Mucosa of gallbladder (tissue), 1 donor: ENCODE data around the gene KRTAP5-10. TPM values are rescaled to one million over a fixed set of nuclear protein-coding genes. Genes with fewer than 3 reads are reported as not detected.
"Not testable (repeated sequence)": the region's sequence is repeated elsewhere in the genome, so short reads cannot be mapped to it uniquely, and the experiment has no call there.

Experiments
- DNase-seq: peaks from one replicate; pipeline ENCODE4 v3.0.0-alpha.2; 2020; ENCODE audit warnings: low spot score
- total RNA-seq: library from RNA; stranded (reverse); gene quantifications from one replicate; pipeline ENCODE4 v1.2.1, GENCODE V29; 2021
- donor health status: DM: no; HTN: no; CAD: no.

Gene KRTAP5-10, protein sequence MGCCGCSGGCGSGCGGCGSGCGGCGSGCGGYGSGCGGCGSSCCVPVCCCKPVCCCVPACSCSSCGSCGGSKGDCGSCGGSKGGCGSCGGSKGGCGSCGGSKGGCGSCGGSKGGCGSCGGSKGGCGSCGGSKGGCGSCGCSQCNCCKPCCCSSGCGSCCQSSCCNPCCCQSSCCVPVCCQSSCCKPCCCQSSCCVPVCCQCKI
- total RNA-seq, result not detected

DNA sequence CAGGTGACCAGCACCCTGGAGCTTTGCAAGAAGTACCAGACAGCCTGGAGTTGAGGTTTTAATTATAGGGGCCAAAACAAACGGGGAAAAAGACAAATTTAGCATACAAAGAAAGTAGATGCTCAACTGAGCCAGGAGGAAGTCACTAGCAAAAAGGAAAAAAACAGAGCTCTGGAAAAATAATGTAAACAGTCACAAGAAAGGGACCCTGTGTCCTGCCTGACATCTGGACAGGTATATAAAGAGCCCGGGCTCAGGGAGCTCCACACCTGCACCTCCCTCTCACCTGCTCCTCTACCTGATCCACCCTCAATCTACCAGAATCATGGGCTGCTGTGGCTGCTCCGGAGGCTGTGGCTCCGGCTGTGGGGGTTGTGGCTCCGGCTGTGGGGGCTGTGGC is at the start of gene KRTAP5-10:
KRTAP5-10 (plus strand) TSS at position 301 of the 400 bp plus-strand sequence; CDS start at position 326, 25 bp downstream.
- no peak for DNase-seq

- DNase-seq, result no peak
Measured at GRCh38 chr11:71518506-71519471, 46.6 kb upstream of the KRTAP5-10 start.

GRCh38 chr11:71519546-71519945 is 45.8 kb upstream of the KRTAP5-10 start:
- no peak for DNase-seq

DNA sequence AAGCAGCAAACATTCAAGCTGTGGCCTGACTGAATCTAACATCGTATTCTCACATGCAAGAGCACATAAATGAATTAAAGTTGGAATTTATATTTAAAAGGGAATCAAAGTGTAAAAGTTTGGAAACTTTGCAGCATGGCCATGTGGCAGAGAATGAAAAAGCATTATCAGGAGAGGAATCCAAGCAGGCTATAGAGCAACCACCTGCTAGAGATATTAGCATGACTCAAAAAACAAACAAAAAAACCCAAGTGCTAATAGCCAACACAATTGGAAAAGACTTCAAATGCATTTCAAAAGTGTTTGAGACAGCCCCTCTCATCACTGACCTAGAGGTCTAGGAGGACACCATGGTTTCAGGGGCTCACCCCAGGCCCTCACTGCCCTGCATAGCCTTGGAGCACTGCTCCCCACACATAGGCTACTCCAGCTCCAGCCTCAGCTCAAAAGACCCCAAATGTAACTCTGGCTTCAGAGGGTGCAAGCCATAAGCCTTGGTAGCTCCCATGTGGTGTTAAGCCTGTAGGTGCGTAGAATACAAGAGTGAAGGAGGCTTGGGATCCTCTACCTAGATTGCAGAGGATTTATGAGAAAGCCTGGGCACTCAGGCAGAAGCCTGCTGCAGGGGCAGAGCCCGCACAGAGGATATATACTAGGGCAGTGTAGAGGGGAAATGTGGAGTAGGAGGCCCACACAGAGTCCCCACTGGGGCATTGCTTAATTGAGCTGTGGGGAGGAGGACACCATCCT is 40.0 kb upstream of the KRTAP5-10 start:
- no peak for DNase-seq

DNA sequence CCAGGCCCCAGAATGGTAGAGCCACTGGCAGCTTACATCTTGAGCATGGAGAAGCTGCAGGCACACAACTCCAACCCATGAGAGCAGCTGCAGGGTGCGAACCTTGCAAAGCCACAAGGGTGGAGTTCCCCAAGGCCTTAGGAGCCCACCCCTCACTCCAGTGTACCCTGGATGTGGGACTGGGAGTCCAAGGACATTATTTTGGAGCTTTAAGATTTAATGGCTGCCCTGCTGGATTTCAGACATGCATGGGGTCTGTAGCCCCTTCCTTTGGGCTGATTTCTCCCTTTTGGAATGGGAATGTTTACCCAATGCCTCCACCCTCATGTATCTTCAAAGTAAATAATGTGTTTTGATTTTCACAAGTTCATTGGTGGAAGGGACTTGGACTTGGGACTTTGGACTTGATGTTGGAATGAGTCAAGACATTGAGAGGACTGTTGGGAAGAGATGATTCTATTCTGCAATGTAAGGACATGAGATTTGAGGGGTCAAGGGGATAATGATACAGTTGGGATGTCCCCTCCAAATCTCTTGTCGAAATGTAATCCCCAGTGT is 39.3 kb upstream of the KRTAP5-10 start:
- DNase-seq, result peak; percentile 58

DNA sequence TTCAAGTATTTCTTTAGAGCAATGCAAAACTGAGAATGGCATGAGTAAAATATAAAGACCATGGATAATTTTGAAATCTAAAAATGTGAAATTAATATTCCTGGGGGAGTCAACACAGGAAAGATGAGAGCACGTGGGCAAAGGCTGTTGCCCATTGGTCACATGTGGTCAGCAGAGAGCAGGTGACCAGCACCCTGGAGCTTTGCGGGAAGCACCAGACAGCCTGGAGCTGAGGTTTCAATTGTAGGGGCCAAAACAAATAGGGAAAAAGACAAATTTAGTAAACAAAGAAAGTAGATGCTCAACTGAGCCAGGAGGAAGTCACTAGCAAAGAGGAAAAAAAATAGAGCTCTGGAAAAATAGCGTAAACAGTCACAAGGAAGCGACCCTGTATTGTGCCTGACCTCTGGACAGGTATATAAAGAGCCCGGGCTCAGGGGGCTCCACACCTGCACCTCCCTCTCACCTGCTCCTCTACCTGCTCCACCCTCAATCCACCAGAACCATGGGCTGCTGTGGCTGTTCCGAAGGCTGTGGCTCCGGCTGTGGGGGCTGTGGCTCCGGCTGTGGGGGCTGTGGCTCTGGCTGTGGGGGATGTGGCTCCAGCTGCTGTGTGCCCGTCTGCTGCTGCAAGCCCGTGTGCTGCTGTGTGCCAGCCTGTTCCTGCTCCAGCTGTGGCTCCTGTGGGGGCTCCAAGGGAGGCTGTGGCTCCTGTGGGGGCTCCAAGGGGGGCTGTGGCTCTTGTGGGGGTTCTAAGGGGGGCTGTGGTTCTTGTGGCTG is 38.4 kb upstream of the KRTAP5-10 start, which contains the start of gene KRTAP5-7:
KRTAP5-7 (plus strand) TSS at position 472 of the 780 bp plus-strand sequence; CDS start at position 506, 34 bp downstream.
- not testable (repeated sequence) for DNase-seq

GRCh38 chr11:71527576-71528210 is 37.7 kb upstream of the KRTAP5-10 start:
- DNase-seq, result no peak

DNA sequence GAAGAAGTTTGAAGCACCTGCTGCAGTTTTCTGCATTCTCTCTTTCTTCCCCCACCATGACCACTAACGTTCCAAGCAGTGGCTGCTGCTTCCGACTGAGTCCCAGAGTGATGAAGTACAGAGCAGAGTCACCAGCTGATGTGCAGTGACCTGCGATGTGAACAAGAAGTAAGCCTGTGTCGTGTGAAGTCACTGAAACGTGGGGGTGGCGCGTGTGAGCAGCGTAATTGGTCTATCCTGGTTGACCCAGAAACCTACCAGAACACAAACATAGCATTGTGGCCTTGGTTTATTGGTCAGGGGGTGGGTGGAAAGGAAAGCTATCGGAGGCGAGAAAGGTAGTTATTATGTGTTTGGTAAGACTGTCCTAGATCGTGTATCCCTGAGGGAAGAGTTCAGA is 34.8 kb upstream of the KRTAP5-10 start:
- DNase-seq, result no peak

GRCh38 chr11:71532036-71532610 is 33.2 kb upstream of the KRTAP5-10 start:
- no peak for DNase-seq

- peak; percentile 46 for DNase-seq
Measured at GRCh38 chr11:71534711-71535608, 30.4 kb upstream of the KRTAP5-10 start.

- no peak for DNase-seq
Measured at GRCh38 chr11:71535825-71536224, 29.5 kb upstream of the KRTAP5-10 start.

GRCh38 chr11:71537537-71537936 is 27.8 kb upstream of the KRTAP5-10 start:
- DNase-seq, result no peak

DNA sequence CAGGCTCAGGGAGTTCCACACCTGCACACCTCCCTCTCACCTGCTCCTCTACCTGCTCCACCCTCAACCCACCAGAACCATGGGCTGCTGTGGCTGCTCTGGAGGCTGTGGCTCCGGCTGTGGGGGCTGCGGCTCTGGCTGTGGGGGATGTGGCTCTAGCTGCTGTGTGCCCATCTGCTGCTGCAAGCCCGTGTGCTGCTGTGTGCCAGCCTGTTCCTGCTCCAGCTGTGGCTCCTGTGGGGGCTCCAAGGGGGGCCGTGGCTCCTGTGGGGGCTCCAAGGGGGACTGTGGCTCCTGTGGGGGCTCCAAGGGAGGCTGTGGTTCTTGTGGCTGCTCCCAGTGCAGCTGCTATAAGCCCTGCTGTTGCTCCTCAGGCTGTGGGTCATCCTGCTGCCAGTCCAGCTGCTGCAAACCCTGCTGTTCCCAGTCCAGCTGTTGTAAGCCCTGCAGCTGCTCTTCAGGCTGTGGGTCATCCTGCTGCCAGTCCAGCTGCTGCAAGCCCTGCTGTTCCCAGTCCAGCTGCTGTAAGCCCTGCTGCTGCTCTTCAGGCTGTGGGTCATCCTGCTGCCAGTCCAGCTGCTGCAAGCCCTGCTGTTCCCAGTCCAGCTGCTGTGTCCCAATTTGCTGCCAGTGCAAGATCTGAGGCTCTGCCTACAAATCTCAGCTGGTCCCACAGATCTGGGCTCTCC is 27.2 kb upstream of the KRTAP5-10 start, which contains the start of gene KRTAP5-8:
KRTAP5-8 (plus strand) TSS at position 49 of the 689 bp plus-strand sequence; CDS start at position 80, 31 bp downstream.
- not testable (repeated sequence) for DNase-seq

GRCh38 chr11:71538666-71538990 is 26.7 kb upstream of the KRTAP5-10 start:
- DNase-seq, result no peak

GRCh38 chr11:71539017-71539416 is 26.3 kb upstream of the KRTAP5-10 start:
- no peak for DNase-seq

DNA sequence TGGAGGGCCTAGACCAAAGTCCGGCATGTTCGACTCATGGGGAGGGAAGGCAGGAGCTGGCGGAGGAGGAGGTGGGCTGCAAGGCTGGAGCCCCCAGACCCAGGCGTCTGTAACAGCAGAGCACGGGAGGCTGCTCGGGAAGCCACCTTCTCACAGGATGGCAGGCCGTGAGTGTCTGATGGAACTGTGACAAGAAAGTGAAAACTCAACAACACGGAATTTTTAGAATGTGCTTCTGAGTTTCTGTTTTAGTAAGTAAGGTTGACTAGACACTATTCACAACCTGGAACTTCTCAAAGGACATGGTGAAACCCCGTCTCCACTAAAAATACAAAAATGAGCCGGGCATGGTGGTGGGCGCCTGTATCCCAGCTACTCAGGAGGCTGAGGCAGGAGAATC is 25.4 kb upstream of the KRTAP5-10 start:
- not testable (repeated sequence) for DNase-seq

DNA sequence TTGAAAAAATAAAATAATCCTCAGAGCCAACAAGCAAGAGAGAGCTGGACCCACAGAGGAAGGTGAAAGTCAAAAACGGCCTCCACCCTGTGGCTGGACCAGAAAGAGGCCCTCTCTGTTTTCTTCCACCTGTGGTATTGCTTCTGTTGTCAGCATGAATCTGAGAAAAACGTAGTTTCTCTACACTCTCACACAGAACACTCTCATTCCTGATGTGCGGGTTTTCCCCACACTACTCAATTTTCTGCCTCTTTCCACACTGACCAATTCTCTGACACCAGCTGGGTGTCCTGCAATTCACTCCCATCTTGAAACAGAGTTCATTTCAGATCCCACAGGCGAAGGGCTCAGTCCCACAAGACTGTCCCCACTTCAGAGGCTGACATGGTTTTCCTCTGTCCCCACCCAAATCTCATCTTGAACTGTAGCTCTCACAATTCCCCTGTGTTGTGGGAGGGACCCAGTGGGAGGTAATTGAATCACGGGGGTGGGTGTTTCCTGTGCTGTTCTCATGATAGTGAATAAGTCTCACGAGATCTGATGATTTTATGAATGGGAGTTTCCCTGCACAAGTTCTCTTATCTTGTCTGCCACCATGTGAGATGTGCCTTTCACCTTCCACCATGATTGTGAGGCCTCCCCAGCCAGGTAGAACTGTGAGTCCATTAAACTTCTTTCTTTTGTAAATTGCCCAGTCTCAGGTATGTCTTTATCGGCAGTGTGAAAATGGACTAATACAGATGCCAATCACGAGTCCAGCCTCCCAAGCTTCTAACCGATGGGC is 24.6 kb upstream of the KRTAP5-10 start:
- DNase-seq, result not testable (repeated sequence)
